H1 (cell line): ENCODE data around the gene TCIRG1. TPM values are rescaled to one million over a fixed set of nuclear protein-coding genes. Genes with fewer than 3 reads are reported as not detected.
A peak's percentile ranks its signal among the peaks of the same experiment; 100 is the strongest.

Source experiments
- CTCF ChIA-PET: fragments of 300-600 bp; sonication (Branson Sonifier 250); formaldehyde crosslinking; loops from one replicate; lab custom pipeline; 2021; ENCODE audit not compliant: partially characterized antibody; lab: Charles Lee
- POLR2A ChIA-PET: fragments of 300-600 bp; sonication (Branson Sonifier 250); formaldehyde crosslinking; loops from one replicate; lab custom pipeline; 2021; ENCODE audit warnings: inconsistent platforms; ENCODE audit not compliant: partially characterized antibody; lab: Charles Lee
- DNase-seq, 2 experiments: peaks; one replicate each; pipeline versions ENCODE4 v3.0.0 to v3.0.0-alpha.2; 2010 to 2022; ENCODE audit warnings: low spot score in 2 of 2, low read depth in 1 of 2, mixed read lengths in 1 of 2
- FAIRE-seq: peaks from 2 replicates; lab custom pipeline; 2011; peaks lifted over from hg19 to GRCh38; lab: Jason Lieb, UNC
- H2AFZ ChIP-seq: 2 replicates; pipeline ENCODE4 v1.8.1; 2012; ENCODE audit warnings: low read length, inconsistent platforms
- H2AK5ac ChIP-seq: 2 replicates; pipeline ENCODE4 v1.6.1; 2013; ENCODE audit warnings: low read depth, low read length
- H2BK120ac ChIP-seq: replicated peaks from 2 replicates; pipeline ENCODE3; 2013; ENCODE audit warnings: low read depth, low read length, inconsistent platforms
- H2BK12ac ChIP-seq: 2 replicates; pipeline ENCODE4 v1.6.1; 2013; ENCODE audit warnings: low read depth, low read length
- H2BK15ac ChIP-seq: 2 replicates; pipeline ENCODE4 v1.6.1; 2013; ENCODE audit warnings: low read length
- H2BK20ac ChIP-seq: 2 replicates; pipeline ENCODE4 v1.6.1; 2013; ENCODE audit warnings: low read length
- H2BK5ac ChIP-seq: 2 replicates; pipeline ENCODE4 v1.6.1; 2013; ENCODE audit warnings: low read depth, low read length
- H3K14ac ChIP-seq: 2 replicates; pipeline ENCODE4 v1.6.1; 2013; ENCODE audit warnings: inconsistent platforms; ENCODE audit not compliant: insufficient read length
- H3K18ac ChIP-seq: 2 replicates; pipeline ENCODE4 v1.6.1; 2013; ENCODE audit warnings: low read length; ENCODE audit errors: extremely low read depth
- H3K23ac ChIP-seq: 2 replicates; pipeline ENCODE4 v1.6.1; 2013; ENCODE audit warnings: inconsistent platforms; ENCODE audit not compliant: insufficient read length
- H3K23me2 ChIP-seq: 2 replicates; pipeline ENCODE4 v1.6.1; 2013; ENCODE audit warnings: low read depth, low read length
- H3K27ac ChIP-seq: 2 replicates; pipeline ENCODE4 v1.6.1; 2011; ENCODE audit warnings: low read depth, low read length, inconsistent platforms
- H3K27me3 ChIP-seq, 4 experiments: replicated peaks in 1 of 4; 1 replicate in 1 of 4; 2 replicates in 3 of 4; pipeline versions ENCODE4 v1.6.1 to v1.8.1; 2011 to 2013; ENCODE audit warnings: low read length in 3 of 4, mild to moderate bottlenecking in 3 of 4, inconsistent platforms in 2 of 4, mixed read lengths in 2 of 4, moderate library complexity in 1 of 4; ENCODE audit not compliant: control insufficient read depth in 3 of 4, insufficient read depth in 3 of 4; ENCODE audit errors: extremely low read depth in 1 of 4
- H3K36me3 ChIP-seq, 4 experiments: 2 replicates each; pipeline versions ENCODE4 v1.6.1 to v1.8.1; 2011 to 2013; ENCODE audit warnings: mild to moderate bottlenecking in 4 of 4, low read length in 3 of 4, moderate library complexity in 2 of 4, control low read depth in 1 of 4, inconsistent platforms in 1 of 4; ENCODE audit not compliant: insufficient read depth in 4 of 4, control insufficient read depth in 2 of 4
- H3K4ac ChIP-seq: replicated peaks from 2 replicates; pipeline ENCODE3; 2013; ENCODE audit warnings: low read length, low read depth, mixed read lengths, inconsistent platforms; ENCODE audit not compliant: insufficient read length
- H3K4me1 ChIP-seq, 4 experiments: replicated peaks in 1 of 4; 1 replicate in 1 of 4; 2 replicates in 3 of 4; pipeline versions ENCODE4 v1.6.1 to v1.8.1; 2011 to 2013; ENCODE audit warnings: low read length in 3 of 4, inconsistent platforms in 2 of 4, mixed read lengths in 1 of 4; ENCODE audit not compliant: insufficient read depth in 4 of 4, control insufficient read depth in 3 of 4
- H3K4me2 ChIP-seq, 2 experiments: 2 replicates each; pipeline versions ENCODE4 v1.6.1 to v1.8.1; 2011 to 2013; ENCODE audit warnings: low read depth in 2 of 2, low read length in 2 of 2, control low read depth in 1 of 2, inconsistent platforms in 1 of 2, mild to moderate bottlenecking in 1 of 2; ENCODE audit not compliant: insufficient read depth in 1 of 2
- H3K4me3 ChIP-seq, 4 experiments: fragments of 200-600, 300-600 bp in 1 of 4; sonication (generic), shearing (Covaris generic), sonication (Bioruptor Twin) in 1 of 4; 2 replicates each; pipeline versions ENCODE4 v1.5.1 to v1.8.1; 2011 to 2016; ENCODE audit warnings: low read length in 4 of 4, low read depth in 3 of 4, control low read depth in 2 of 4, inconsistent platforms in 2 of 4, mild to moderate bottlenecking in 2 of 4, mixed read lengths in 1 of 4, moderate library complexity in 1 of 4; ENCODE audit not compliant: insufficient read depth in 2 of 4; ENCODE audit errors: extremely low read depth in 1 of 4
- H3K56ac ChIP-seq: replicated peaks from 2 replicates; pipeline ENCODE3; 2013; ENCODE audit warnings: low read depth, mild to moderate bottlenecking, mixed read lengths, low read length, inconsistent platforms; ENCODE audit not compliant: insufficient read length
- H3K79me1 ChIP-seq: 2 replicates; pipeline ENCODE4 v1.6.1; 2013; ENCODE audit warnings: low read depth, low read length, control low read depth
- H3K79me2 ChIP-seq, 2 experiments: 2 replicates each; pipeline versions ENCODE4 v1.6.1 to v1.8.1; 2012 to 2013; ENCODE audit warnings: low read length in 2 of 2, mild to moderate bottlenecking in 2 of 2, inconsistent platforms in 1 of 2; ENCODE audit not compliant: insufficient read depth in 2 of 2, control insufficient read depth in 1 of 2
- H3K9ac ChIP-seq, 4 experiments: replicated peaks in 1 of 4; 1 replicate in 1 of 4; 2 replicates in 3 of 4; pipeline versions ENCODE4 v1.6.1 to v1.8.1; 2011 to 2013; ENCODE audit warnings: low read depth in 3 of 4, low read length in 3 of 4, control low read depth in 2 of 4, mild to moderate bottlenecking in 2 of 4, moderate library complexity in 2 of 4, inconsistent platforms in 1 of 4; ENCODE audit errors: extremely low read depth in 1 of 4
- H3K9me3 ChIP-seq, 2 experiments: 2 replicates each; pipeline versions ENCODE4 v1.6.1 to v1.8.1; 2012 to 2013; ENCODE audit warnings: mild to moderate bottlenecking in 2 of 2, moderate library complexity in 2 of 2, control low read depth in 1 of 2, inconsistent platforms in 1 of 2, low read depth in 1 of 2, low read length in 1 of 2, mixed read lengths in 1 of 2; ENCODE audit not compliant: insufficient read depth in 2 of 2
- H4K20me1 ChIP-seq, 2 experiments: replicated peaks in 1 of 2; 2 replicates each; pipeline versions ENCODE3 to v1.8.1; 2011 to 2013; ENCODE audit warnings: inconsistent platforms in 2 of 2, low read length in 2 of 2, mild to moderate bottlenecking in 1 of 2; ENCODE audit not compliant: insufficient read depth in 2 of 2, control insufficient read depth in 1 of 2
- H4K5ac ChIP-seq: 2 replicates; pipeline ENCODE4 v1.6.1; 2013; ENCODE audit warnings: low read length, low read depth, mixed read lengths, inconsistent platforms; ENCODE audit not compliant: insufficient read length
- H4K8ac ChIP-seq: 2 replicates; pipeline ENCODE4 v1.8.0; 2013; ENCODE audit warnings: mild to moderate bottlenecking, moderate library complexity, low read length, inconsistent platforms; ENCODE audit not compliant: insufficient read depth; ENCODE audit errors: extremely low read depth
- H4K91ac ChIP-seq: replicated peaks from 2 replicates; pipeline ENCODE3; 2013; ENCODE audit warnings: low read length, mixed read lengths, inconsistent platforms; ENCODE audit not compliant: insufficient read length
- BCL11A ChIP-seq, 2 experiments: IDR thresholded peaks; one replicate each; pipeline ENCODE4 v1.6.1; 2011; ENCODE audit warnings: low read depth in 2 of 2, low read length in 2 of 2, mild to moderate bottlenecking in 2 of 2
- EZH2 ChIP-seq: fragments of 200-600 bp; sonication (generic); IDR thresholded peaks from 2 replicates; pipeline ENCODE4 v1.7.1; 2012; ENCODE audit warnings: low read depth, mild to moderate bottlenecking, moderate library complexity, low read length, inconsistent platforms; ENCODE audit not compliant: severe bottlenecking
- GABPA ChIP-seq: IDR thresholded peaks from 2 replicates; pipeline ENCODE4 v1.6.1; 2011; ENCODE audit warnings: mild to moderate bottlenecking, low read length, moderate library complexity, borderline replicate concordance; ENCODE audit not compliant: insufficient read depth
- HDAC6 ChIP-seq: IDR thresholded peaks from one replicate; pipeline ENCODE4 v1.7.1; 2012; ENCODE audit warnings: low read depth, mild to moderate bottlenecking, inconsistent platforms, low read length, moderate library complexity
- KDM5A ChIP-seq: fragments of 200-600 bp; IDR thresholded peaks from 2 replicates; pipeline ENCODE4 v1.7.1; 2012; ENCODE audit warnings: mild to moderate bottlenecking, low read length, inconsistent platforms, mixed read lengths
- MAFK ChIP-seq: IDR thresholded peaks from 2 replicates; pipeline ENCODE4 v1.6.1; 2012; ENCODE audit warnings: low read depth, mild to moderate bottlenecking, improper control_type of control experiment, low read length
- NRF1 ChIP-seq: IDR thresholded peaks from 2 replicates; pipeline ENCODE4 v1.6.1; 2011; ENCODE audit warnings: mild to moderate bottlenecking, low read depth, low read length, improper control_type of control experiment
- RFX5 ChIP-seq: IDR thresholded peaks from 2 replicates; pipeline ENCODE4 v1.6.1; 2011; ENCODE audit warnings: low read depth, low read length, improper control_type of control experiment, borderline replicate concordance
- TAF7 ChIP-seq: optimal IDR thresholded peaks from 2 replicates; pipeline ENCODE3; 2011; ENCODE audit warnings: low read depth, mild to moderate bottlenecking, inconsistent platforms, low read length, moderate library complexity, borderline replicate concordance
- ZNF274 ChIP-seq: IDR thresholded peaks from 2 replicates; pipeline ENCODE4 v1.7.0; 2012; ENCODE audit warnings: low read length, borderline replicate concordance; ENCODE audit errors: extremely low read depth
- WGBS, 2 experiments: shearing (Covaris generic) in 1 of 2; methylation state at CpG; one replicate each; pipeline versions ENCODE4 v1.1.6 to v1.1.7; 2013 to 2015; ENCODE audit warnings: low lambda C conversion rate in 2 of 2, mixed read lengths in 2 of 2, inconsistent platforms in 1 of 2, low coverage in 1 of 2, missing lambda C conversion rate in 1 of 2; ENCODE audit not compliant: insufficient replicate concordance in 2 of 2, insufficient coverage in 1 of 2, insufficient read length in 1 of 2; ENCODE audit errors: extremely low coverage in 1 of 2, missing lambda C conversion rate in 1 of 2; 5-methylcytosine and 5-hydroxymethylcytosine counted together
- polyA plus RNA-seq, 7 experiments: library from polyadenylated mRNA; depleted of rRNA in 3 of 7; stranded (reverse) in 5 of 7; unstranded in 2 of 7; fragments of >200 nt in 5 of 7; fragments of 200-250 nt in 2 of 7; gene quantifications; 1 replicate in 5 of 7; 2 replicates in 1 of 7; 4 replicates in 1 of 7; pipeline versions ENCODE4 v1.2.1 to v1.2.3, GENCODE V29; 2011 to 2013; ENCODE audit warnings: missing spikeins in 2 of 7, mixed read lengths in 2 of 7
- total RNA-seq: library from RNA; stranded (reverse); fragmentation: NEBNext Ultra II Directional; extraction: Animal tissue kit (Norgen Biotek cat#: 25700); gene quantifications from 2 replicates; pipeline ENCODE4 v1.2.1, GENCODE V29; 2021
- TF ChIP-seq, protein P1 (sequence below): IDR thresholded peaks from 2 replicates; pipeline ENCODE4 v1.6.1; 2011; ENCODE audit warnings: low read depth, mild to moderate bottlenecking, low read length; ENCODE audit not compliant: insufficient read depth

TCIRG1 gene
- total and polyA plus RNA-seq, 2 of the 8 experiments (the other 6 are each of a cell fraction or from before 2014, with no cell fraction given) = 25.3 to 39.6 TPM

DNA sequence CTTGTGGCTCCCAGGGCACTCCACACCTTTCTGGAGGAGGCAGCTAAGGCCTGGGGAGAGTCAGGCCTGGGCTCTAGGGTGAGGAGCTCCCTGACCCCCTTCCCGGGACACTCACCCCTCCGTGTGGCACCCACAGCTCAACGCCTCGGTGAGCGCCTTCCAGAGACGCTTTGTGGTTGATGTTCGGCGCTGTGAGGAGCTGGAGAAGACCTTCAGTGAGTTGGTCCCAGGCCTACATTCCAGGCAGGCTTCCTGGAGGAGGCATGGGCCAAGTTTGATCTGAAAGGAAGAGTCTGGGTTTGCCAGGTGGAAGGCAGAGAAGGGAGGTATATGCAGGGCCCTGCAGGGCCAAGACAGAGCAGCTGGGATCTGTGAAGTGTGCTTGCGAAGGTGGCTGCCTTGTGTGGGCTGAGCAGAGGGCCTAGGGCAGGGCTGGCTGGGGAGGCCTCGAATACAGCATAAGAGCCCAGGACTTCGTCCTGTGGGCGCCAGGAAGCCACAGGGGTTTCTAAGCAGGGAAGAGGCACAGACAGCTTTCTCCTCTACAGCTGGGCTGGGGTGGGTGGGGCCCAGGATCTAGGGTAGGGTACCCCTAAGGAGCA lies 2.9 kb downstream of the TCIRG1 start:
- no peaks in the 10 kb centered on the region for H3K36me3 ChIP-seq
- 86% methylated on average over 12 of the region's 12 CpGs; no CpG with 5 or more reads in 1 of the 2 experiments for WGBS, 2 experiments
- H4K8ac ChIP-seq = no peak overlapping the region
- no peaks in the 10 kb centered on the region for H3K79me2 ChIP-seq
- H3K18ac ChIP-seq = no peak overlapping the region
- H2BK20ac ChIP-seq = no peak overlapping the region
- no peak overlapping the region for H3K23ac ChIP-seq
- no peak overlapping the region for H3K4me2 ChIP-seq
- peak overlapping the region; percentile 63; the same call in 1 of the 2 replicates for H2BK12ac ChIP-seq
- DNase-seq (peak in 1 of 2 experiments; percentile 44), FAIRE-seq (no peak)
- no peak overlapping the region for H3K4me3 ChIP-seq
- no peak overlapping the region for H3K56ac ChIP-seq
- no peak overlapping the region for H4K91ac ChIP-seq
- H4K20me1 ChIP-seq = peaks cover 0 to 6% of the 10 kb centered on the region in 2 experiments
- H2BK15ac ChIP-seq = peak overlapping the region; percentile 72; the same call in 1 of the 2 replicates
- H3K9me3 ChIP-seq = no peaks in the 10 kb centered on the region
- H3K27ac ChIP-seq = no peak overlapping the region
- H3K23me2 ChIP-seq = no peaks in the 10 kb centered on the region; the same call in 1 of the 2 replicates
- ChIA-PET POLR2A (interaction anchor here (0.6 to 16.6 kb wide), 5 partner anchors 9 to 385 kb away, joined by 3 to 183 read pairs (median 5); partner anchors contain the start of genes CHKA and NDUFS8), CTCF (interaction anchor here (1.0 to 2.7 kb wide), 10 partner anchors 8 to 162 kb away, joined by 3 to 18 read pairs (median 3); partner anchors contain the start of gene NDUFS8)
- H3K9ac ChIP-seq = no peak overlapping the region; a peak in 1 of 7 replicates
- H2AFZ ChIP-seq = no peak overlapping the region
- H2BK5ac ChIP-seq = no peak overlapping the region
- H3K4me1 ChIP-seq = peaks cover 4 to 27% (median 20%) of the 10 kb centered on the region in 4 experiments
- no peaks in the 10 kb centered on the region for H3K27me3 ChIP-seq
- H3K14ac ChIP-seq = no peak overlapping the region
- H3K79me1 ChIP-seq = no peaks in the 10 kb centered on the region
- H4K5ac ChIP-seq = no peak overlapping the region
- H2BK120ac ChIP-seq = no peak overlapping the region
- no peak for TF ChIP-seq BCL11A (IDR thresholded peaks at IDR 0.05; ENCODE audit: low read depth in 2 of 2, low read length in 2 of 2)
- TF ChIP-seq, protein P1, sequence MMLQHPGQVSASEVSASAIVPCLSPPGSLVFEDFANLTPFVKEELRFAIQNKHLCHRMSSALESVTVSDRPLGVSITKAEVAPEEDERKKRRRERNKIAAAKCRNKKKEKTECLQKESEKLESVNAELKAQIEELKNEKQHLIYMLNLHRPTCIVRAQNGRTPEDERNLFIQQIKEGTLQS = no peak
- no peak for TF ChIP-seq MAFK
- TF ChIP-seq RFX5 = no peak
- TF ChIP-seq KDM5A = no peak
- TF ChIP-seq EZH2 = no peak
- TF ChIP-seq ZNF274 = no peak
- no peak for TF ChIP-seq HDAC6
- TF ChIP-seq GABPA = no peak
- TF ChIP-seq NRF1 = no peak
- no peak for TF ChIP-seq TAF7
- no peak overlapping the region for H3K4ac ChIP-seq
- H2AK5ac ChIP-seq = 0 out of 2 replicates have a peak overlapping the region, but pooled peaks have one; percentile 53
